Activated CD4-positive, alpha-beta T cell treated with anti-CD3 and anti-CD28 coated beads for 1 hour (primary cell): ENCODE results near the gene ZNRF3.
"Not testable (repeated sequence)": the region's sequence is repeated elsewhere in the genome, so short reads cannot be mapped to it uniquely, and the experiment has no call there.

Experiments used
- DNase-seq: peaks from one replicate; pipeline ENCODE4 v3.0.0-alpha.2; 2020

Gene ZNRF3

GRCh38 chr22:29074276-29074772, 191.0 kb downstream of the ZNRF3 start:
- no peak for DNase-seq

- DNase-seq: no peak
Observed at GRCh38 chr22:29078036-29078868, 194.9 kb downstream of the ZNRF3 start.

- no peak for DNase-seq
Observed at GRCh38 chr22:29078869-29079207, 195.5 kb downstream of the ZNRF3 start.

GRCh38 chr22:29079218-29079901, 196.0 kb downstream of the ZNRF3 start:
- no peak for DNase-seq

- DNase-seq: no peak
Observed at GRCh38 chr22:29080106-29080975, 197.0 kb downstream of the ZNRF3 start.

- no peak for DNase-seq
Observed at GRCh38 chr22:29081517-29082236, 198.3 kb downstream of the ZNRF3 start.

- no peak for DNase-seq
Observed at GRCh38 chr22:29082826-29083545, 199.6 kb downstream of the ZNRF3 start.

- not testable (repeated sequence) for DNase-seq
Observed at GRCh38 chr22:29083576-29083932, 200.2 kb downstream of the ZNRF3 start.

- DNase-seq: no peak
Observed at GRCh38 chr22:29083933-29084591, 200.7 kb downstream of the ZNRF3 start.

- DNase-seq: no peak
Observed at GRCh38 chr22:29087012-29087411, 203.6 kb downstream of the ZNRF3 start.

- DNase-seq: no peak
Observed at GRCh38 chr22:29088809-29089208, 205.4 kb downstream of the ZNRF3 start.

- no peak for DNase-seq
Observed at GRCh38 chr22:29089507-29089906, 206.1 kb downstream of the ZNRF3 start.

- DNase-seq: no peak
Observed at GRCh38 chr22:29090039-29090438, 206.7 kb downstream of the ZNRF3 start.

- DNase-seq: no peak
Observed at GRCh38 chr22:29092243-29092642, 208.9 kb downstream of the ZNRF3 start.

GRCh38 chr22:29093030-29093429, 209.7 kb downstream of the ZNRF3 start:
- DNase-seq: no peak

- no peak for DNase-seq
Observed at GRCh38 chr22:29093501-29094300, 210.3 kb downstream of the ZNRF3 start.

GRCh38 chr22:29095459-29095858, 212.1 kb downstream of the ZNRF3 start:
- no peak for DNase-seq

GRCh38 chr22:29096736-29097669, 213.6 kb downstream of the ZNRF3 start:
- no peak for DNase-seq

- no peak for DNase-seq
Observed at GRCh38 chr22:29098296-29098695, 214.9 kb downstream of the ZNRF3 start.
